Endothelial cell (in vitro differentiated cells): ENCODE measurements around the gene ABCB11. TPM values are rescaled to one million over a fixed set of nuclear protein-coding genes. Genes with fewer than 3 reads are reported as not detected.

Source experiments
- DNase-seq: peaks from one replicate; pipeline ENCODE4 v3.0.0; 2021; ENCODE audit warnings: low spot score
- H3K27ac Mint-ChIP-seq: one replicate; pipeline ENCODE4 v1.8.0; 2021; ENCODE audit warnings: mixed read lengths, inconsistent platforms; ENCODE audit not compliant: unreplicated experiment
- H3K27me3 Mint-ChIP-seq: one replicate; pipeline ENCODE4 v1.8.0; 2021; ENCODE audit warnings: mild to moderate bottlenecking, moderate library complexity, mixed read lengths, inconsistent platforms; ENCODE audit not compliant: unreplicated experiment
- H3K36me3 Mint-ChIP-seq: one replicate; pipeline ENCODE4 v1.8.0; 2021; ENCODE audit warnings: mild to moderate bottlenecking, low read depth, mixed read lengths, inconsistent platforms; ENCODE audit not compliant: unreplicated experiment
- H3K4me1 Mint-ChIP-seq: one replicate; pipeline ENCODE4 v1.8.0; 2021; ENCODE audit warnings: mild to moderate bottlenecking, mixed read lengths, inconsistent platforms; ENCODE audit not compliant: unreplicated experiment
- H3K4me3 Mint-ChIP-seq: one replicate; pipeline ENCODE4 v1.8.0; 2021; ENCODE audit warnings: mild to moderate bottlenecking, mixed read lengths, inconsistent platforms; ENCODE audit not compliant: unreplicated experiment
- H3K9me3 Mint-ChIP-seq: one replicate; pipeline ENCODE4 v1.8.0; 2021; ENCODE audit warnings: mixed read lengths, inconsistent platforms; ENCODE audit not compliant: unreplicated experiment
- CTCF ChIP-seq: fragments of 200-600 bp; sonication (generic); IDR thresholded peaks from one replicate; pipeline ENCODE4 v1.5.0; 2021; ENCODE audit warnings: antibody characterized with exemption; ENCODE audit not compliant: unreplicated experiment
- total RNA-seq: library from RNA; stranded (reverse); fragmentation: NEBNext Ultra II Directional; extraction: Animal tissue kit (Norgen Biotek cat#: 25700); gene quantifications from one replicate; pipeline ENCODE4 v1.2.1, GENCODE V29; 2021; ENCODE audit not compliant: unreplicated experiment

ABCB11 gene
- total RNA-seq, 1 donor from 2014 or later, result 1.9 TPM

DNA sequence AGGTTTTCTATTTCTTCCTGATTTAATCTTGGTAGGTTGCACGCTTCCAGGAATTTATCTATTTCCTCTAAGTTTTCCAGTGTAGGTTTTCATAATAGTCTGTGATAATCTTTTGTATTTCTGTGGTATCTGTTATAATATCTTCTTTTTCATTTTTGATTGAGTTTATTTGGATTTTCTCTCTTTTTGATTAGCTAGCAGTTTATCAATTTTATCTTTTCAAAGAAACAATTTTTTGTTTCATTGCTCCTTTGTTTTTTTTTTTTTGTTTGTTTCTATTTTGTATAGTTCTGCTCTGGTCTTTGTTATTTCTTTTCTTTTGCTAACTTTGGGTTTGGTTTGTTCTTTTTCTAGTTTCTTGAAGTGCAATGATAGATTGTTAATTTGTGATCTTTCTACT lies 78.7 kb downstream of the ABCB11 start:
- Mint-ChIP-seq H3K27ac (no peak overlapping the region), H3K4me1 (no peaks in the 10 kb centered on the region), H3K9me3 (peaks cover 5% of the 10 kb centered on the region), H3K36me3 (peaks cover 21% of the 10 kb centered on the region), H3K4me3 (no peak overlapping the region), H3K27me3 (no peaks in the 10 kb centered on the region)
- no peak for TF ChIP-seq CTCF
- DNase-seq, result no peak

DNA sequence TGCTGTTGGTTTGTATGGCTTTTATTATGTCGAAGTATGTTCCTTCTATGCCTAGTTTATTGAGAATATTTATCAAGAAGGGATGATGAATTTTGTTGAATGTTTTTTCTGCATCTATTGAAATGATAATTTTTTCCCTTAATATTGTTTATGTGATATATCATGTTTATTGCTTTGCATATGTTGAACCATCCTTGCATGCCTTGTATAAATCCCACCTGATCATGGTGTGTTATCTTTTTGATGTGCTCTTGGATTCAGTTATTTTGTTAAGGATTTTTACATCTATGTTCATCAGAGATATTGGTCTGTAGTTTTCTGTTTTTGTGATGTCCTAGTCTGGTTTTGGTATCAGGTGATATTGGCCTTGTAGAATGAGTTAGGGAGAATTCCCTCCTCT lies 79.3 kb downstream of the ABCB11 start:
- Mint-ChIP-seq H3K27me3 (no peaks in the 10 kb centered on the region), H3K4me3 (no peak overlapping the region), H3K9me3 (peaks cover 5% of the 10 kb centered on the region), H3K36me3 (peaks cover 19% of the 10 kb centered on the region), H3K27ac (no peak overlapping the region), H3K4me1 (no peaks in the 10 kb centered on the region)
- no peak for TF ChIP-seq CTCF
- DNase-seq, result no peak

DNA sequence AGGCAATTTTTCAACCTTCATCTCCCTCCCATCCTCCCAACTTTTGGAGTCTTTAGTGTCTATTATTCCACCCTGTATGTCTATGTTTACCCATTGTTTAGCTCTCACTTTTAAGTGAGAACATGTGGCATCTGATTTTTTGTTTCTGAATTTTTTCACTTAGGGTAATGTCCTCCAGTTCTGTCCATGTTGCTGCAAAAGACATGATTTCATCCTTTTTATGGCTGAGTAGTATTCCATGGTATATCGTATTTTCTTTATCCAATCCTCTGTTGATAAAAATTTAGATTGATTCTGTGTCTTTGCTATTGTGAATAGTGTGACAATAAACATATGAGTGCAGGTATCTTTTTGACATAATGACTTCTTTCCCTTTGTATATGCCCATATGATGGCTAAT lies 81.8 kb downstream of the ABCB11 start:
- TF ChIP-seq CTCF, result no peak
- Mint-ChIP-seq H3K36me3 (no peaks in the 10 kb centered on the region), H3K27me3 (no peaks in the 10 kb centered on the region), H3K27ac (no peak overlapping the region), H3K4me1 (no peaks in the 10 kb centered on the region), H3K9me3 (peaks cover 5% of the 10 kb centered on the region), H3K4me3 (no peak overlapping the region)
- DNase-seq, result no peak

DNA sequence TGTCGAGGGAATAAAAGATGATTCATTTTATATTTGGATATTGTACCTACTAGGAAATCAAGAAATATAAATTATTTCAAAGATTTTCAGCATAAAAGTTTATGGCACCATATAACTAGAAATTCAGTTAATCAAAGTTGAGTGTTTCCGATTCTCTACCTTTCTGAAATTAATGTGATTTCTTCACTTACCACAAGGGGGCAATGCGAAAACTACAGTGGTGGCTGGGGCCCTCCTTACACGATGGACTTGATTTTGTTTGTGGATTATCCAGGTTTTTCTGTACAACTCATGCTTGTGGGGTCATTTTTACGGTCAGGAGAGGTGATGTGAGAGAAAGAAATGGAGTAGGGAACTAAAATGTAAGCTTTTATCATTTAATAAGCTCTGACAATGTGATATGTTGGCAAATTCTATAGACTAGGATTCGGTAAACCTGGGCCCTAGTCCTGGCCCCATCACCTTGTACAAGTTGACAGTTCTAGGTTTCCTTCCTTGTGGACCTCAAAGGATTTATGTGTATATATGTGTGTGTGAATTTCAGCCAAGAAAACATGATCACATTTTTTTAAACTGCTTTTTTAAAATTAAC lies 82.4 kb downstream of the ABCB11 start:
- peaks cover 5% of the 10 kb centered on the region for H3K9me3 Mint-ChIP-seq
- no peak overlapping the region for H3K27ac Mint-ChIP-seq
- H3K4me1 Mint-ChIP-seq, result no peaks in the 10 kb centered on the region
- TF ChIP-seq CTCF, result peak; percentile 90
- H3K4me3 Mint-ChIP-seq, result no peak overlapping the region
- H3K36me3 Mint-ChIP-seq, result no peaks in the 10 kb centered on the region
- H3K27me3 Mint-ChIP-seq, result no peaks in the 10 kb centered on the region
- DNase-seq, result peak; percentile 5

DNA sequence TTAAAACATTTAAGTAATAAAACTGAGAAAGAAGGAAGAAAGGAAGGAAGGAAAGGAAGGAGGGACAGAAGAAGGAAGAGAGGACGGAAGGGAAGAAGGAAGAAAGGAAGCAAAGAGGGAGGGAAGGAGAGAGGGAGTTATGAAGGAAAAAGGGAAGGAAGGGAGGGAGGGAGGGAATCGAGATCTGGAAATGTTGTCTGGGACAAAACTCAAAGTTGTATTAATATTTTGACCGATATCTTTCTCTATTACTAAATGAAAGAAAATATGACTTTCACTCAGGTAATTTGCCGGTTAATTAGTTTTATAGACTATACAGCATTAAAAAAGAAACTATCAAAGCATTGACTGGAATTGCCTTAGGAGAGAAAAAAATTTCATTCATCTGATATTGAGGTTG lies 85.6 kb downstream of the ABCB11 start:
- DNase-seq, result no peak
- Mint-ChIP-seq H3K4me1 (no peaks in the 10 kb centered on the region), H3K27me3 (no peaks in the 10 kb centered on the region), H3K9me3 (no peaks in the 10 kb centered on the region), H3K4me3 (no peak overlapping the region), H3K36me3 (no peaks in the 10 kb centered on the region), H3K27ac (no peak overlapping the region)
- TF ChIP-seq CTCF, result no peak
